GM19397 (cell line): ENCODE results near the gene KRTAP5-8.
"Not testable (repeated sequence)": the region's sequence is repeated elsewhere in the genome, so short reads cannot be mapped to it uniquely, and the experiment has no call there.

Experiments used
- ATAC-seq: cut with Tn5 transposase; IDR thresholded peaks from one replicate; pipeline ENCODE4 v1.9.1; 2021; ENCODE audit warnings: mild to moderate bottlenecking, moderate library complexity; ENCODE audit not compliant: unreplicated experiment

KRTAP5-8 gene

DNA sequence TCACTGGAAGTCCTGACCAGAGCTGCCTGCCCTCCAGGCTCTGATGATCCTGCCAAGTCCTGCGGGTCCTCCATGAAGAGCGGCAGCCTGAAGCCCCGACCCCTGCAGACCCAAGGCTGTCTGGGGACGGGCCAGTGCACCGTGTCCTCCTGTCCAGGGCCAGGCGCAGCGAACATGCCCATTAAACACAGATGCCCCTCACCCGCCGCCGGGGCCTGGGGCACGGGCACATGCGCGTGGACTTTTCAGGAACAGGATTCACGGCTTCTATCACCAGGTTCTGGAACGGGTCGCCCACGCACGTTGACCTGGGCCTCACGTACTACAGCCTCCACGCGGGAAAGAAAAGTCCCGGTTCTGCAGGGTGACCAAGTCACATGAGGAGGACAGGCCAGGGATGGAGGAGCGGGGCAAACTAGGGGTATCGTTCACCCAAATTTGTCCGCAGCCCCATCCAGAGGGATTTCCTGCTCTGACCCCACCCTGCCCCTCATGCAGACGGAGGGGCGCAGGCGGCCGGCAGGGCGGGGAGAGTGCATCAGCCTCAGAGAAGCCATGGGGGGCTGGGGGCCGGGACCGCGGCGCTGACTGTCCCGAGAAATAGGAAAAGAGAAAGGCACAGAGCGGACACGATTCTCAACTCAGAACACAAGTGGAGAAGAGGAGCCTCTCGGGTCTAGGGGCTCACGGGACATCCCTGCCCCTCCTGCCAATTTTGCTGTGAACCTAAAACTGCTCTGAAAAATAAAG, 33.5 kb downstream of the KRTAP5-8 start:
- not testable (repeated sequence) for ATAC-seq

DNA sequence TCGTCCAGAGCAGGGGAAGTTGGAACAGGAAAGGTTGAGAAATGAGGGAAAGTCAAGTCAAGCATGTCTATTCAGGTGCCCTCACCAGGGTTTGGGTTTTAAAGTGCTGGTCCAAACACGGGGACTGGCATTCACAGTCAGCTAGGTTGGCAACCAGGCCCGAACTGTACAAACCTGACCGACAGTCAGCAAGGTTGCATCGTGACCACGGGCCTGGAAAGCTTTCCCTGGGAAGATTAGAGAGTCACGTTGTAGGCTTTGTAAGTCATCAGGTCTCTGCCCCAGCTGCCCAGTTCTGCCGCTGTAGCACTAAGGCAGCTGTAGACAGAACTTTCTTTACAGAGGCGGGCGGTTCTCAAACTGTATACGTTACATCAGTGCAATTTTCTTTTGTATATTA, 35.0 kb downstream of the KRTAP5-8 start:
- no peak for ATAC-seq

DNA sequence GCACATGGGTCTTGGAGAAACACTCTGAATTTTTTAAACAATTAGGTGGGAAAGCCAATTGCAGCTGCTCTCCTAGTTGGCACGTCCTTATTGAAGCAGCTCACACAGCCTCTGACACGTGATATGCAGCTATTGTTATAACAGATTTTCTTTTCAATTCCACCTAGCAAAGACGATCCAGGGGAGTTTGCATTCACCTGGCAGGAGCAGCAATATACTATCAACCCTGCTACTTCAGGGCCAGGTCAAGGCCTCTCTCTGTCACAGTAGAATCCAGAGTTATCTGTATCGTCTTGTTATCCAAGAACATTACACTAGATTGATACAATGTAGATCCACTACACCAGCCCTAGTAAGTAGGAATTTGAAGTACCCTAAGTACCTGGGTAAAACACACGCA, 36.6 kb downstream of the KRTAP5-8 start:
- no peak for ATAC-seq

DNA sequence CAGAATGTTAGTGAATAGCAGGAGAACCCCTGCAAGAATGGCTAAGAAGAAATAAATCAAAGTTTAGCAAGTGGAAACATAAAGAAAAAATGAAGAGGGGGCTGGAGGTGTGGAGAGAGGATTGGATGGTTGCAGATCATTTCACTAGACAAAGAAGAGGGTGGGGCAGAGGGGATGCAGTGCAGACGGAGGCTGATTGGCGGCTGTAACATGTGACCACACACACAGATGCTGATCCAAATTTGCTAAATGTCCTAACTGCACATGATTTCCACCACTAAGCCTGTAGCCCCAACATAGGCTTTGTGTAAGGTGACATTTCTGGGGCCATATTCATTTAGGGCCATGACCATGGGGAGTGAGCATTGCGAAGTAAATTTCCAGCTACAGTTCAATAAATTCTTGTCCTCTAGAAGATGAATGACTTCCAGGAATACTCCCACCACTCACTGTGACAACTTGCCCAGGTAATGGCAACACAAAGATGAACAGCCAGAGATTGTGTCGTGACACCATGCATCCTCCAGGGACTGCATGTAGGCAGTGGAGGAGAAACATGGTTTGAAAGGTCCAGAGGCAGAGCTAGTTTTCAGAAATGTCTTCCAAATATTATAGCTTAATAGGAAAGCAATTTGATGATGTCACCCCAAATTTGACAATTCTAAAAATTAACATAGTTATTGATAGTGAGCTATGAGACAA, 38.0 kb downstream of the KRTAP5-8 start:
- ATAC-seq: no peak

DNA sequence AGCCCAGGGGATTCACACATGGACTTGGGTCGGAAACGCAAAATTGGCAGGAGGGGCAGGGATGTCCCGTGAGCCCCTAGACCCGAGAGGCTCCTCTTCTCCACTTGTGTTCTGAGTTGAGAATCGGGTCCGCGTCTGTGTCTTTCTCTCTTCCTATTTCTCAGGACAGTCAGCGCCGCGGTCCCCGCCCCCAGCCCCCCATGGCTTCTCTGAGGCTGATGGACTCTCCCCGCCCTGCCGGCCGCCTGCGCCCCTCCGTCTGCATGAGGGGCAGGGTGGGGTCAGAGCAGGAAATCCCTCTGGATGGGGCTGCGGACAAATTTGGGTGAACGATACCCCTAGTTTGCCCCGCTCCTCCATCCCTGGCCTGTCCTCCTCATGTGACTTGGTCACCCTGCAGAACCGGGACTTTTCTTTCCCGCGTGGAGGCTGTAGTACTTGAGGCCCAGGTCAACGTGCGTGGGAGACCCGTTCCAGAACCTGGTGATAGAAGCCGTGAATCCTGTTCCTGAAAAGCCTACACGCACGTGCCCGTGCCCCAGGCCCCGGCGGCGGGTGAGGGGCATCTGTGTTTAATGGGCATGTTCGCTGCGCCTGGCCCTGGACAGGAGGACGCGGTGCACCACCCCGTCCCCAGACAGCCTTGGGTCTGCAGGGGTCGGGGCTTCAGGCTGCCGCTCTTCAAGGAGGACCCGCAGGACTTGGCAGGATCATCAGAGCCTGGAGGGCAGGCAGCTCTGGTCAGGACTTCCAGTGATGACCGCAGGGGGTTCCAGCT, 39.1 kb downstream of the KRTAP5-8 start:
- ATAC-seq: not testable (repeated sequence)

DNA sequence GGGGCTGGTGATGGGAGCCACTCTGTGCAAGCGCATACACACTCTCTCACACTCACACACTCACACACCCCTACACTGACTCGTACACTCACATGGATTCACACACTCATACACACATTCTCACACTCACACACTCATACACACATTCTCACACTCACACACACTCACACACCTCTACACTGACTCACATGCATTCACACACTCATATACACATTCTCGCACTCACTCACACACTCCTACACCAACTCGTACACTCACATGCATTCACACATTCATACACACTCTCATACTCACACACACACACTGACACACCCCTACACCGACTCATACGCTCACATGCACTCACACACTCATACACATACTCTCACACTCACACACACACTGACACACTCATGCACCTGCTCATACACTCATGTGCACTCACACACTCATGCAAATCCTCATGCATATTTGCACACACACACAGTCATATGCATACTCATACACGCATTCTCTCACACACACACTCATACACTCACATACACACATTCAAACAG, 39.7 kb downstream of the KRTAP5-8 start:
- no peak for ATAC-seq

DNA sequence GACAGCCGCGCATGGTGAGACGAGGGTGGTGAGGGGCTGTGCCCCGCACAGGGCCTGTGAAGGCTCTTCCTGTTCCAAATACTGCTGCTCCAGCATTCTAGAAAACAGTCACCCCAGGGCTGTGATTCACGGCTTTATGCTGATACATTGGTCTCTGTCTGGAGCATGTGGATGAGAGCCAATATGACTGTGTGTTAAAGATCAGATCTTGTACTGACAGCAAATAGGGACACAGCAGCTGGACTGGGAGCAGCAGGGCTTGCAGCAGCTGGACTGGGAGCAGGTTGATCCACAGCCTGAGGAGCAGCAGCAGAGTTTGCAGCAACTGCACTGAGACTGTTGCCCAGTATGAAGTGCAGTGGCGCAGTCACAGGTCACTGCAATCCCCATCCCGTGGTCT, 41.7 kb downstream of the KRTAP5-8 start:
- not testable (repeated sequence) for ATAC-seq

DNA sequence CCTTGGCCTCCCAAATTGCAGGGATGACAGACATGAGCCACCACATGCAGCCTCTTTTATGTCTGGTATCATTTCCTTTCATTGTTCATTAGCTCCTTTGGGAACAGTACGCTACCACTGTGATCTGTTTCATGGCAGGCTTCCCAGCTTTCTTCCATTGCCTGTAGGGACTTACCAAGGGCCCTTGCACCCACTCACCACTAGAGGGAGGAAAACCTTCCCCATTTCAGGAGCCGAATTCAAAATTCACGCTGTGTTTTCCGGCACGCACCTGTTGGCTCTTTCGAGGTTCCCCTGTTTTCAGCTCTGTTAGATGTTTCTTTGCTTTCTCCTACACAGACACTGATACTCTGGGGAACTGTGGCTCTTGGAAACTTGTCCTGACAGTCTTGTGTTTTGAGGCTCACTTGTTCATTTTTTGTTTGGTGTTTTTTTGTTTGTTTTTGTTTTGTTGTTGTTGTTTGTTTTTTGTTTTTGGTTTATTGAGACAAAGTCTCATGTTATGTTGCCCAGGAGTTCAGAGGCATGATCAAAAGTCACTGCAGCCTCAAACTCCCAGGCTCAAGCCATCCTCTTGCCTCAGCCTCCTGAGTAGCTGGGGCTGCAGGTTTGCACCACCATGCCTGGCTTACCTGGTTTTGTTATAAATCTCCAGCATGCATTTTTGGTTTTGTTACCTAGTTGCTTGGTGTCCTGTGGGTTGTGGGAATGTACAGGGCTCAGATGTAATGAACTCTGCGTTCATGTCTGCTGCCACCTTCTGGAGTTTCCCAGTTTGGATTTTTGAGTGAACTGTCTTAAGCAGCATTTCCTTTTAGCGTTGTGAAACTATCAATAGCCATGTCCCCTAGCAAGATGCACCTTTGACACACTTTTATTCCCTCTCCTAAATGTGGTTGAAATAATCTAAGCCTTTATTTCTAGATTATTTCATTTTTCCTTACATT, 42.5 kb downstream of the KRTAP5-8 start:
- ATAC-seq: no peak

DNA sequence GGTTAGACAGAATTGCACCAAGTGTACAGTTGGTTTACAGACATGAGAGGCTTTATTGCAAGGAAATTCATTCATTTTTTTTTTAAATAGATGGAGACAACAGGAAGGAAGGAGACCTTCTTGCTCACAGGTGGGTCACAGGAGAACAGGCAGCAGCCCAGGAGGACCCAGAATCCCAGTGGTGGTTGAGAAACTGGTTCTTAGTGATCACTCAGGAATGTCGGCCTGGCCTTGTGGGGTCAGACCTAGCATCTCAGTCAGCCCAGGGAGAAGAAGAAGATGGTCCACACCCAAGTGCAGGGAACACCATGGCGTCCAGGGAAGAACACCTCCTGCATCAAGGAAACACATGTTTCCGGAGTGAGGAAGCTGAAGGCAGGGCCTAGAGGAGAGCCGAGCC, 44.0 kb downstream of the KRTAP5-8 start:
- no peak for ATAC-seq

DNA sequence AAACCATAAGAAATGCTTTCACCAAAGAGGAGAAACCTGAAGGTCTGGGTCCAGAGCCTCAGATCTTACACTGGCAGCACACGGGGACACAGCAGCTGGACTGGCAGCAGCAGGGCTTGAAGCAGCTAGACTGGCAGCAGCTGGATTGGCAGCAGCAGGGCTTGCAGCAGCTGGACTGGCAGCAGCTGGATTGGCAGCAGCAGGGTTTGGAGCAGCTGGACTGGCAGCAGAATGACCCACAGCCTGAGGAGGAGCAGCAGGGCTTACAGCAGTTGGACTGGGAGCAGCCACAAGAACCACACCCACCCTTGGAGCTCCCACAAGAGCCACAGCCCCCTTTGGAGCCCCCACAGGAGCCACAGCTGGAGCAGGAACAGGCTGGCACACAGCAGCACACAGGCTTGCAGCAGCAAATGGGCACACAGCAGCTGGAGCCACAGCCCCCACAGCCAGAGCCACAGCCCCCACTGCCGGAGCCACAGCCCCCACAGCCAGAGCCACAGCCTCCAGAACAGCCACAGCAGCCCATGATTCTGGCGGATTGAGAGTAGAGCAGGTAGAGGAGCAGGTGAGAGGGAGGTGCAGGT, 44.6 kb downstream of the KRTAP5-8 start, which contains the start of gene KRTAP5-11:
Gene KRTAP5-11 (minus strand): TSS at position 567 of the 587 bp plus-strand sequence. CDS start 38 bp downstream, at position 529.
- ATAC-seq: no peak

DNA sequence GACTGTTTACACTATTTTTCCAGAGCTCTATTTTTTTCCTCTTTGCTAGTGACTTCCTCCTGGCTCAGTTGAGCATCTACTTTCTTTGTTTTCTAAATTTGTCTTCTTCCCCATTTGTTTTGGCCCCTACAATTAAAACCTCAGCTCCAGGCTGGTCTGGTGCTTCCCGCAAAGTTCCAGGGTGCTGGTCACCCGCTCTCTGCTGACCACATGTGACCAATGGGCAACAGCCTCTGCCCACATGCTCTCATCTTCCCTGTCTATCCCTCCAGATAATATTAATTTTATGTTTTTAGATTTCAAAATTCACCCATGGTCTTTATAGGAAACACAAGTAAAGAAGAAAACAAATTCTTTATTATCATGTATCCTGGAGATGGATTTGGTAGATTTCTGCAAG, 45.1 kb downstream of the KRTAP5-8 start:
- not testable (repeated sequence) for ATAC-seq

DNA sequence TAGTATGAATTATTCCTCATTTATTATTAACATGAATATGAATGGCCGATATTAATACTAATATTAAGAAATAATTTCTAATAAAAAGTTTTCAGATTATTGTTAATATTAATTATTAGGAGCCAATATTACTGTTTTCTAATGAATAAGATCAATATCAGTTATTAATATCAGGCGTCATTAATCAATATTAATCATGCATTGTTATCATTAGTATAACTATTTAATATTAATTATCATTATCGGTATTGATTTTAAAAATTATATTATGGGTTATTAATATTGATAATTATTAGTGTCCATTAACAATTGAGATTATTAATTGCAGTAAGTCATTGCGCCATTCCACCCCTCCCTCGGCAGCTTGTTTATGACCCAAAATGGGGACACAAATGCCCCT, 47.8 kb downstream of the KRTAP5-8 start:
- ATAC-seq: not testable (repeated sequence)

DNA sequence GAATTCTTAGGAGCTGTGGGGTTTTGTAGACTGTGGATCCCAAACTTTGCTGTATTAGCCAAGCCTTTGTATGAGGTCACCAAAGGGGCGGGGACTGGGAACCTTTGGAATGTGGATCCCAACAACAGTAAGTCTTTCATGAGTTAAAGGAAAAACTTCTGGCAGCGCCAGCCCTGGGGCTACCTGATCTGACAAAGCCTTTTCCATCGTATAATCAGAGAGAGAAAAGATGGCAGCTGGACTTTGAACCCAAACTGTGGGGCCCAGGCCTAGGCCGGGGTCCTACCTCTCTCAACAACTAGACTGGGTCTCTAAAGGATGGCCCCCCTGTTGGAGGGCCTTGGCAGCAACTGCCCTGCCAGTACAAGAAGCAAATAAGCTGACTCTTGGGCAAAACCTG, 50.5 kb downstream of the KRTAP5-8 start:
- ATAC-seq: not testable (repeated sequence)
